ENCODE measurements around the gene CPLANE2. TPM values are rescaled to one million over a fixed set of nuclear protein-coding genes. Genes with fewer than 3 reads are reported as not detected.

CPLANE2 gene
- total RNA-seq, 1 donor from 2014 or later, result 12.9 TPM

DNA sequence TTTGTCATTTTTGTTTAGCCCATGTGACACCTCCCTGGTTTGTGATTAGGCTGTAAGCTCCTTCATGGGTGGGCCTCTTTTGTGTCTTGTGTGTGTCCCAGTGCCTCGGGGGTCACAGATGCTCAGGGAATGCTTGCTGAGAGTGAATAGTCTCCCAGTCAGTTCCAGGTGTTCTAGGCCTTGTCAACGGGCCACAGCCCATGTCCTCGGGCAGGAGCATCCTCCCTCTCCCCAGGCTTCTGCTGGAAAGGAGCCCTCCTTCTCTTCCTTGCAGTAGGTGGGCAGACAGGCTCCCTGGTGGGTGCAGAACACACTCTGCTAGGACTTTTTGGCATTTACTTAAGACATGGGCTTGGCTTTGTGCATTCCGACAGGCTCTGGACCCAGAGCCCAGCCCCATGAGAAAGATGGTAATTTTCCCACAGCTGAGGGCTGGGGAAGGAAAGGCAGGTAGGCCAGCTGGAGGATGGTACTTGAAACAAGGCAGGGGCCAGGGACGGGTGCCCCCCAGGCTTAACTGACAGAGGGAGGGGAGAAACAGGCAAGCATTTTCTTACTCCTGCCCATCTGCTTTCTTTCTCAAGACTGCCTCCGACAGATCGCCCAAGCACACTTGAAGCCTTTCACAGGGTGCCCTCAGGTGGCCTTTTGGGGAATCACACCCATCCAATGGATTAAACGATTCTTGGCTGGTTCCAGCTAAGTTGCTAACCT lies 7.1 kb upstream of the CPLANE2 start:
- no peak overlapping the region for H3K4me3 Mint-ChIP-seq

DNA sequence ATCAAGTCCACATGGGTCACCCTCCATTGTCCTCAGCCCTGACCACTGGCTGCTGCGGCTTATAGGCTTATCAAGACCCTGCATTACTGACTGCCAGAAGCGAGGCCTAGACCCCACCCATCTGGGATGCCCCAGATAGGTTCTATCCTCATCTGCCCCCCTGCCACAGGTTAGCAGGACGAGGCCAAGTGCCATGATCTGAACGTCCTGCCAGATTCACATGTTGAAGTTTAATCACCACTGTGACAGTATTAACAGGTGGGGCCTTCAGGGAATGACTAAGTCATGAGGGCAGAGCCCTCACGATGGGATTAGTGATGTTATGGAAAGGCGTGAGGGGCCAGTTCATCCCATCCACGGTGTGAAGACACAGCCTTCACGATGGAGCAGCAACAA lies 6.2 kb upstream of the CPLANE2 start:
- DNase-seq (ENCODE audit: extremely low spot score, unreplicated experiment), result no peak
- TF ChIP-seq, protein P1, sequence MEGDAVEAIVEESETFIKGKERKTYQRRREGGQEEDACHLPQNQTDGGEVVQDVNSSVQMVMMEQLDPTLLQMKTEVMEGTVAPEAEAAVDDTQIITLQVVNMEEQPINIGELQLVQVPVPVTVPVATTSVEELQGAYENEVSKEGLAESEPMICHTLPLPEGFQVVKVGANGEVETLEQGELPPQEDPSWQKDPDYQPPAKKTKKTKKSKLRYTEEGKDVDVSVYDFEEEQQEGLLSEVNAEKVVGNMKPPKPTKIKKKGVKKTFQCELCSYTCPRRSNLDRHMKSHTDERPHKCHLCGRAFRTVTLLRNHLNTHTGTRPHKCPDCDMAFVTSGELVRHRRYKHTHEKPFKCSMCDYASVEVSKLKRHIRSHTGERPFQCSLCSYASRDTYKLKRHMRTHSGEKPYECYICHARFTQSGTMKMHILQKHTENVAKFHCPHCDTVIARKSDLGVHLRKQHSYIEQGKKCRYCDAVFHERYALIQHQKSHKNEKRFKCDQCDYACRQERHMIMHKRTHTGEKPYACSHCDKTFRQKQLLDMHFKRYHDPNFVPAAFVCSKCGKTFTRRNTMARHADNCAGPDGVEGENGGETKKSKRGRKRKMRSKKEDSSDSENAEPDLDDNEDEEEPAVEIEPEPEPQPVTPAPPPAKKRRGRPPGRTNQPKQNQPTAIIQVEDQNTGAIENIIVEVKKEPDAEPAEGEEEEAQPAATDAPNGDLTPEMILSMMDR (conservative IDR thresholded peaks at IDR 0.05), result no peak
- H3K4me3 Mint-ChIP-seq, result no peak overlapping the region
- H3K4me1 Mint-ChIP-seq (ENCODE audit: unreplicated experiment), result peaks cover 13% of the 10 kb centered on the region
- H3K27ac Mint-ChIP-seq, result no peak overlapping the region
- H3K36me3 Mint-ChIP-seq, result peaks cover 6% of the 10 kb centered on the region
- no peaks in the 10 kb centered on the region for H3K9me3 Mint-ChIP-seq
- no peaks in the 10 kb centered on the region for H3K27me3 Mint-ChIP-seq

More for the DNA sequence above, 7.1 kb upstream of the CPLANE2 start:
- DNase-seq (ENCODE audit: extremely low spot score, unreplicated experiment), result no peak
- peaks cover 6% of the 10 kb centered on the region for H3K36me3 Mint-ChIP-seq
- H3K4me1 Mint-ChIP-seq (ENCODE audit: unreplicated experiment), result peaks cover 17% of the 10 kb centered on the region
- no peaks in the 10 kb centered on the region for H3K27me3 Mint-ChIP-seq
- TF ChIP-seq, protein P1 (conservative IDR thresholded peaks at IDR 0.05), result peak; percentile 89
- peak overlapping the region; percentile 77 for H3K27ac Mint-ChIP-seq
- no peaks in the 10 kb centered on the region for H3K9me3 Mint-ChIP-seq

DNA sequence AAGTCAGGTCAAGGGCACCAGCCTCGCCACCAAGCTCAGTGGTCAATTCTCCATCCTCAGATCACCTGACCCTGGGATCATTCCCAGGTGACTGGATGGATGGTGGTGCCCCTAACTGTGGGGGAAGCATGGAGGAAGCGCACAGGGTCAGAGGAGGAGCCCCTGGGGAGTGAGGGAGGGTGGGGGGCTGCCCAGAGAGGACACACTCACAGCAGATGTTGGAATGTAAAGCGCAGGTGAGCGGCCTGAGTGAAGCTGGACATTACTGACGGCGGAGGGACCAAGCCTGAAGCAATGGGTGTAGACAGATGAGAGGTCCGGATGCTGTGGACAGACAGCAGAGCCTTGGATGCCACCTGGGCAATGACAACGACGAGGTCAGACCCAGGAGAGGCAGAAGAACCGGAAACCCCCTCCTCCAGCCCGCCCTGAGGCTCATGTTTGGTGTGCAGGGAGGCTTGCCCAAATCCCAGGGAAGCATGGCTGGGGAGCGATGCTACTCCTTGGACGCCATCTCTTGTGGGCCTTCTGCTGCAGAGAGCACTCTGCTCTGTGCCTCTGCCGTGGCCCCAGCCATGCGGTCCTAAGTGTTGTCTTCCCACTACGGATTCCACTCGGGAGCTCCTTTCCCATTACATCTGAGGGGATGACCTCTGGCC lies 5.7 kb upstream of the CPLANE2 start:
- TF ChIP-seq, protein P1 (conservative IDR thresholded peaks at IDR 0.05), result no peak
- no peak overlapping the region for H3K27ac Mint-ChIP-seq

DNA sequence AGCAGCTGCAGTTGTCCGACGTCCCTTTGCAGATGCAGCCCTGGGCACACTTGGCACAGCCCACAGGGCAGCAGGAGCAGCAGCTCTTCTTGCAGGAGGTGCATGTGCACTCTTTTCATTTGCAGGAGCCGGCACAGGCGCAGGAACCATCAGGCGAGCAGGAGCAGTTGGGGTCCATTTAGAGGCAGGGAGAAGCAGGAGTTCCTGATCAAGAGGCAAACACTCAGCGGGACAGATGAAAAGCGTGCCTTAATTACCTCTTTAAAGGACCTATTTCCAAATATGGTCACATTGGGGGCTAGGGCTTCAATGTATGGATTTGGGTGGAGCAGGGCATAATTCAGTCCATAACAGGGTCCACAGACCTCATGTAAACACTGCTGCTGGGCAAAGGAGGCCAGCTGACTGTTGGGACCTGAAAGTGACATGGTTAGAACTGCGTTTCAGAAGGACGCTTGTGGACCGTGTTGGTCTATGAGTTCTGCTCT lies 4.3 kb upstream of the CPLANE2 start:
- no peaks in the 10 kb centered on the region for H3K9me3 Mint-ChIP-seq
- no peak for DNase-seq (ENCODE audit: extremely low spot score, unreplicated experiment)
- no peaks in the 10 kb centered on the region for H3K36me3 Mint-ChIP-seq
- H3K4me3 Mint-ChIP-seq, result no peak overlapping the region
- H3K4me1 Mint-ChIP-seq (ENCODE audit: unreplicated experiment), result peaks cover 15% of the 10 kb centered on the region
- peak overlapping the region; percentile 12 for H3K27ac Mint-ChIP-seq
- no peaks in the 10 kb centered on the region for H3K27me3 Mint-ChIP-seq
- TF ChIP-seq, protein P1 (conservative IDR thresholded peaks at IDR 0.05), result no peak

More for the DNA sequence above, 5.7 kb upstream of the CPLANE2 start:
- no peaks in the 10 kb centered on the region for H3K27me3 Mint-ChIP-seq
- peaks cover 13% of the 10 kb centered on the region for H3K4me1 Mint-ChIP-seq (ENCODE audit: unreplicated experiment)
- H3K36me3 Mint-ChIP-seq, result peaks cover 6% of the 10 kb centered on the region
- DNase-seq (ENCODE audit: extremely low spot score, unreplicated experiment), result no peak
- H3K4me3 Mint-ChIP-seq, result no peak overlapping the region
- no peaks in the 10 kb centered on the region for H3K9me3 Mint-ChIP-seq

DNA sequence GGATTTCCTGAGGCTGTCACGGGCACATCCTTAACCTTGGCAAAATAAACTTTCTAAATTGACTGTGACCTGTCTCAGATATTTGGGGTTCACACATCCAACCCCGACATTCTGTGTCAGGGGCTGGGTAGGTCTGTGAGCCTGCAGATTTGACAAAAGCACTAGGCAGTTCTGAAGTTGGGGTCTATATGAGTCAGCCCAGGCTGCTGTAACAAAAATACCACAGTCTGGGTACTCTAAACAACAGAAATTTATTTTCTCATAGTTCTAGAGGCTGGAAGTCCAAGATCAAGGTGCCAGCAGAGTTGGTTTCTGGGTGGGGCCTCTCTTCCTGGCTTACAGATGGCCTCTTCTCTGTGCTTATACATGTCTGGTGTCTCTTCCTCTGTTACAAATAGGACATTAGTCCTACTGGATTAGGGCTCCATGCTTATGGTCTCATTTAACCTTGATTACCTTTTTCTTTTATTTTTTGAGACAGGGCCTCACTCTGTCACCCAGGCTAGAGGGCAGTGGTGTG lies 3.0 kb upstream of the CPLANE2 start:
- no peak overlapping the region for H3K4me3 Mint-ChIP-seq

More for the DNA sequence above, 3.0 kb upstream of the CPLANE2 start:
- peaks cover 19% of the 10 kb centered on the region for H3K4me1 Mint-ChIP-seq (ENCODE audit: unreplicated experiment)
- H3K27ac Mint-ChIP-seq, result no peak overlapping the region
- H3K27me3 Mint-ChIP-seq, result no peaks in the 10 kb centered on the region
- TF ChIP-seq, protein P1 (conservative IDR thresholded peaks at IDR 0.05), result no peak
- no peaks in the 10 kb centered on the region for H3K36me3 Mint-ChIP-seq
- DNase-seq (ENCODE audit: extremely low spot score, unreplicated experiment), result no peak
- no peaks in the 10 kb centered on the region for H3K9me3 Mint-ChIP-seq
